BJ (cell line): ENCODE data around the gene PER1. TPM values are rescaled to one million over a fixed set of nuclear protein-coding genes. Genes with fewer than 3 reads are reported as not detected.

Experiments used
- CTCF ChIA-PET: fragments of 350-600 bp; formaldehyde crosslinking; extraction: SDS; loops from one replicate; lab custom pipeline; 2021; ENCODE audit warnings: antibody characterized with exemption, inconsistent platforms; lab: Yijun Ruan, JAX
- POLR2A ChIA-PET: fragments of 300-600 bp; sonication (Branson Sonifier 250); formaldehyde crosslinking; extraction: SDS; loops from one replicate; lab custom pipeline; 2021; ENCODE audit warnings: antibody characterized with exemption; lab: Charles Lee
- DNase-seq: peaks from one replicate; pipeline ENCODE4 v3.0.0-alpha.2; 2011; ENCODE audit warnings: low read depth
- H3K27me3 ChIP-seq: 2 replicates; pipeline ENCODE4 v1.6.0; 2011; ENCODE audit warnings: low read length; ENCODE audit not compliant: control insufficient read depth, insufficient read depth
- H3K36me3 ChIP-seq: 2 replicates; pipeline ENCODE4 v1.5.1; 2011; ENCODE audit warnings: low read length; ENCODE audit not compliant: control insufficient read depth, insufficient read depth
- H3K4me3 ChIP-seq: 2 replicates; pipeline ENCODE4 v1.5.1; 2011; ENCODE audit warnings: low read depth, mild to moderate bottlenecking, control low read depth, low read length
- CTCF ChIP-seq: IDR thresholded peaks from 2 replicates; pipeline ENCODE4 v1.5.1; 2011; ENCODE audit warnings: low read depth, mild to moderate bottlenecking, control low read depth, inconsistent platforms, low read length, moderate library complexity; ENCODE audit not compliant: insufficient read depth
- polyA plus RNA-seq: library from polyadenylated mRNA; depleted of rRNA; stranded (reverse); fragments of >200 nt; gene quantifications from 2 replicates; pipeline ENCODE4 v1.2.3, GENCODE V29; 2011

The PER1 gene
- polyA plus RNA-seq, 1 experiment, result 7.7 TPM

GRCh38 chr17:8167526-8167925, 15.3 kb upstream of the PER1 start:
- ChIA-PET CTCF (no interaction called here), POLR2A (no interaction called here)
- Histone ChIP-seq H3K36me3 (no peaks in the 10 kb centered on the region), H3K4me3 (no peak overlapping the region), H3K27me3 (no peaks in the 10 kb centered on the region)
- no peak for TF ChIP-seq CTCF
- DNase-seq, result no peak

- TF ChIP-seq CTCF, result no peak
- CTCF ChIA-PET, result no interaction called here
Measured at GRCh38 chr17:8166731-8167130, 14.5 kb upstream of the PER1 start.

DNA sequence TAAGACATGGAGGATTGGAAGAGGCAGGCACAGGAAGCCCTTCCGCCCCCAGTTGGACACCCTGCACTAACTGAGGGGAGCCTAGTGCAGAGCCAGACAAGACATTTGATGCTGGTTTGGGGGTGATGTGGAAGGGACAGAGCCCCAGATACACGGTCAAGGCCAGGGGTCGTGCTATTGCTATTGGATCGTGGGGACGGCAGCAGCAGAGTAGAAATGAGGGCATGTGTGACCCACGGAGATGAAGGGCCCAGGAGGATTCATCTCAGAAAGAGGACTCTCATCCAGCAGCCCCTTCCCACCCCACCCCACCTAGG, 12.6 kb upstream of the PER1 start:
- Histone ChIP-seq H3K36me3 (peaks cover 6% of the 10 kb centered on the region), H3K27me3 (no peaks in the 10 kb centered on the region), H3K4me3 (no peak overlapping the region)
- DNase-seq, result no peak
- POLR2A ChIA-PET, result no interaction called here
- no peak for TF ChIP-seq CTCF
- CTCF ChIA-PET, result interaction anchor here (0.7 to 1.1 kb wide), 2 partner anchors 11 to 46 kb away, joined by 3 to 6 read pairs; partner anchors contain the start of genes ALOXE3 and TMEM107

More at GRCh38 chr17:8166731-8167130, 14.5 kb upstream of the PER1 start:
- POLR2A ChIA-PET, result no interaction called here
- DNase-seq, result no peak
- Histone ChIP-seq H3K4me3 (no peak overlapping the region), H3K36me3 (no peaks in the 10 kb centered on the region), H3K27me3 (no peaks in the 10 kb centered on the region)

GRCh38 chr17:8163978-8164814, 12.0 kb upstream of the PER1 start:
- POLR2A ChIA-PET, result interaction anchor here (0.7 kb wide), 1 partner anchor 9 kb away, joined by 10 read pairs; no protein-coding TSS in a partner anchor
- DNase-seq, result no peak
- Histone ChIP-seq H3K27me3 (no peaks in the 10 kb centered on the region), H3K4me3 (no peak overlapping the region), H3K36me3 (peaks cover 11% of the 10 kb centered on the region)
- CTCF ChIA-PET, result interaction anchor here (0.7 to 1.1 kb wide), 4 partner anchors 10 to 45 kb away, joined by 3 to 6 read pairs (median 3); partner anchors contain the start of genes ALOXE3 and TMEM107
- TF ChIP-seq CTCF, result no peak
